Mesenteric fat pad (tissue), 1 donor: ENCODE results near the gene TMEM266. TPM values are rescaled to one million over a fixed set of nuclear protein-coding genes. Genes with fewer than 3 reads are reported as not detected.

ENCODE experiments used
- DNase-seq: peaks from one replicate; pipeline ENCODE4 v3.0.0-alpha.2; 2020; ENCODE audit warnings: low spot score
- total RNA-seq: library from RNA; stranded (reverse); fragmentation: NEBNext Ultra II Directional; extraction: Animal tissue kit (Norgen Biotek cat#: 25700); gene quantifications from one replicate; pipeline ENCODE4 v1.2.1, GENCODE V29; 2021
- donor health status: DM: yes; HTN: yes; CAD: no.

The TMEM266 gene
- total RNA-seq, 1 donor from 2014 or later = 0.19 TPM

GRCh38 chr15:76127169-76127568 is 67.4 kb downstream of the TMEM266 start:
- DNase-seq = no peak

GRCh38 chr15:76127880-76128279 is 68.1 kb downstream of the TMEM266 start:
- no peak for DNase-seq

- no peak for DNase-seq
Observed at GRCh38 chr15:76134537-76134936, 74.8 kb downstream of the TMEM266 start.

GRCh38 chr15:76135516-76135915 is 75.7 kb downstream of the TMEM266 start:
- DNase-seq = no peak

GRCh38 chr15:76138436-76138835 is 78.7 kb downstream of the TMEM266 start:
- DNase-seq = no peak

- no peak for DNase-seq
Observed at GRCh38 chr15:76139368-76140073, 79.7 kb downstream of the TMEM266 start.

GRCh38 chr15:76140074-76140464 is 80.3 kb downstream of the TMEM266 start:
- no peak for DNase-seq

GRCh38 chr15:76146812-76147211 is 87.0 kb downstream of the TMEM266 start:
- DNase-seq = no peak

- no peak for DNase-seq
Observed at GRCh38 chr15:76147906-76148570, 88.3 kb downstream of the TMEM266 start.

GRCh38 chr15:76149291-76149915 is 89.6 kb downstream of the TMEM266 start:
- no peak for DNase-seq

GRCh38 chr15:76150513-76150912 is 90.7 kb downstream of the TMEM266 start:
- no peak for DNase-seq

GRCh38 chr15:76150971-76151598 is 91.3 kb downstream of the TMEM266 start:
- DNase-seq = no peak

- DNase-seq = no peak
Observed at GRCh38 chr15:76151599-76151974, 91.8 kb downstream of the TMEM266 start.

- no peak for DNase-seq
Observed at GRCh38 chr15:76152197-76152596, 92.4 kb downstream of the TMEM266 start.

GRCh38 chr15:76153241-76154197 is 93.7 kb downstream of the TMEM266 start:
- DNase-seq = no peak

- DNase-seq = no peak
Observed at GRCh38 chr15:76155731-76156130, 95.9 kb downstream of the TMEM266 start.

GRCh38 chr15:76158226-76158625 is 98.4 kb downstream of the TMEM266 start:
- no peak for DNase-seq

GRCh38 chr15:76158815-76159214 is 99.0 kb downstream of the TMEM266 start:
- DNase-seq = no peak

- DNase-seq = no peak
Observed at GRCh38 chr15:76159282-76159681, 99.5 kb downstream of the TMEM266 start.

- DNase-seq = no peak
Observed at GRCh38 chr15:76160426-76161152, 100.8 kb downstream of the TMEM266 start.
